GM12872 (cell line): ENCODE measurements around the gene KIFAP3.

Source experiments
- CTCF ChIP-seq: IDR thresholded peaks from 3 replicates; pipeline ENCODE4 v1.5.1; 2011; ENCODE audit warnings: low read depth, mild to moderate bottlenecking, low read length, moderate library complexity; ENCODE audit not compliant: insufficient read depth

Gene KIFAP3

GRCh38 chr1:169873582-169874199 is 200.8 kb downstream of the KIFAP3 start:
- TF ChIP-seq CTCF, result no peak

- TF ChIP-seq CTCF, result no peak
Observed at GRCh38 chr1:169872906-169873305, 201.6 kb downstream of the KIFAP3 start.
